GF-D8 (cell line): ENCODE results near the gene TPCN1.
A peak's percentile ranks its signal among the peaks of the same experiment; 100 is the strongest.

ENCODE experiments used
- DNase-seq: peaks from one replicate; lab custom pipeline; 2025; lab: John Stamatoyannopoulos, UW

The TPCN1 gene

DNA sequence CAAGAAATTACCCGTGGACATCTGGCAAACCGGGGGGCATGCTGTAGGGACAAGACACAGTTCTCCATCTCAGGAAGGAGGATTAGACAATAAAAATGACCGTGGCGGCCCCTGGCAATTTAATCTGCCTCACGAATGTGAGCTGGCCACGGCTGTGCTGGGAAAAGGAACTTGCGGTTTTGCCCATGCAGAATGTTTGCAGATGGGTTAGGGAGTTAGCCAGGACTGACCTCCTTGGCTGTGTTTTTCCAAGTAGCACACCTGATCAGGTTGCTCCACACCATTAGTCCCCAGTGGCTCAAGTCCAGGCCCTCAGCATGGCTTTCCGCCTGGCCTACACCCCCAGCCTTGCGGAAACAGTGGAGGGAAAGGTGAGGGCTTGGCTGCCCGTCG lies 20.8 kb downstream of the TPCN1 start:
- peak; percentile 87 for DNase-seq

DNA sequence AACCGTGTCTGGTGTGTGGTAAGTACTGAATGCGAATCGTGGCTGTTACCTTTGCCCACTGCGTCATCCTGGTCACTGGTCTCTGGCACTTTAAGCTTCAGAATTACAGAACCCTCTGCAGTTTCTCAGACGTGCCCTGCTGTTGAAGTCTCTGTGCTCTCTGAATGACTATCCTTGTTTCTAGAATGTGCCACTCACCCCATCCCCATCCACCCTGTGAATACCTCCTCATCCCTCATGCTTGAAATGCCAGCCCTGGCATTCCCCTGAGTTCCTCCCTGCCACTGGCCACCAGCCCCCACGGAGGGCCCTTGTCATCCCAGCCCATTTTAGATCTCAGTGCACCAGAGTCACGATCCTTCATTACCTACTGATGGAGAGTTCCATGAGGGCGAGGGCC lies 21.3 kb downstream of the TPCN1 start:
- no peak for DNase-seq

- no peak for DNase-seq
Observed at GRCh38 chr12:113244047-113244460, 22.8 kb downstream of the TPCN1 start.

DNA sequence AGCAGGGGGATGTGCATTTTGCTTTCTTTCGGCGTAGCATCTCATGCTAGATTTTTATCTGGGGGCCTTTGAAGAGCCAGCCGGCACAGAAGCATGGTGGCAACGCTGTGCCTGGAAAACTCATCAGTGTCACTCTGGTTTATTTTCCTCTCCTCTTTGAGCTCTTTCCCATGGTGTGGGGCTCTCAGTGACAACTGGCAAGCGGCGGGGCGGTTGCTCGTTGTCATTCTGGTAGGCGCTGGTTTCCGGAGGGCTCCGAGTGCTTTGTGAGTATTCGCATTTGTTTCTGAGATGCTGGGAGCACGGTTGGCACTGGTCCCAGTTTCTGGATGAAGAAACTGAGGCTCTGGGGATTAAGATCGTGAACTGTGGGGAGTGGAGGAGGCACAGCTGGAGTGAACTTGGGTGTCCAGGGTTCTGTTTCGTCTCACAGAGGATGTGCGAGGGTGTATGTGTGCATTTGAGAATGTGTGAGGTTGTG lies 23.3 kb downstream of the TPCN1 start:
- DNase-seq = no peak

- DNase-seq = peak; percentile 38
Observed at GRCh38 chr12:113245695-113246477, 24.6 kb downstream of the TPCN1 start.

DNA sequence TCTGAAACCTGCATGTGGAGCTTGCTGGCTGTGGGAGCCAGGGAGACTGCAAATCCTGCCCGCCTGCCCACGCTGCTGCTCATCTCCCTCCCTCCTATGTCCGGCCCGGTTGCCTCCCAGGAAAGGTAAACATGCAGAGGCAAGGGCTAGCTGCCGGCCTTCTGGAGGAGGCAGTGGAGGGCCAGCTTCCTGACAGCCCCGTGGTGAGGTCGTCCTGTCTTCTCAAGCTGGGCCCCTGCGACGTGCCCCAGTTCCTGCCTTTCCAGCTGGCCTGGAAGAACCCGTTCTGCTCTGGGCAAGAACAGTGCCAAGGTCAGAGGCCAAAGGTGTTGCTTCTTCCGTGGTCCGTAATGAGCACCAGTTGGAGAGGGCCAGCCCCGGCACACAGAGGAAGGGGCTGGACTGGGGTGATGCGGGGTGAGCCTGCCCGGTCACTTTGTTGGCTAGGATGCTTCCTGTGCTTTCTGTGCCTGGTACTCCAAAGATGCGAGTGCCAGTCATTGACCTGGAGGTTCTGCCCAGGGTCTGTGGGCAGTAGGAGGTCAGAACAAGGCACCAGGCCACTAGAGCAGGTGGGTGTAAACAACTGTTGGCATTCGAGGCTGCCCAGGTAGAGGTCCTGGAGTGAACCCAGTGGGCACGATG lies 25.3 kb downstream of the TPCN1 start:
- DNase-seq = no peak

- DNase-seq = no peak
Observed at GRCh38 chr12:113247123-113248050, 26.1 kb downstream of the TPCN1 start.

- DNase-seq = no peak
Observed at GRCh38 chr12:113248051-113248825, 27.0 kb downstream of the TPCN1 start.

DNA sequence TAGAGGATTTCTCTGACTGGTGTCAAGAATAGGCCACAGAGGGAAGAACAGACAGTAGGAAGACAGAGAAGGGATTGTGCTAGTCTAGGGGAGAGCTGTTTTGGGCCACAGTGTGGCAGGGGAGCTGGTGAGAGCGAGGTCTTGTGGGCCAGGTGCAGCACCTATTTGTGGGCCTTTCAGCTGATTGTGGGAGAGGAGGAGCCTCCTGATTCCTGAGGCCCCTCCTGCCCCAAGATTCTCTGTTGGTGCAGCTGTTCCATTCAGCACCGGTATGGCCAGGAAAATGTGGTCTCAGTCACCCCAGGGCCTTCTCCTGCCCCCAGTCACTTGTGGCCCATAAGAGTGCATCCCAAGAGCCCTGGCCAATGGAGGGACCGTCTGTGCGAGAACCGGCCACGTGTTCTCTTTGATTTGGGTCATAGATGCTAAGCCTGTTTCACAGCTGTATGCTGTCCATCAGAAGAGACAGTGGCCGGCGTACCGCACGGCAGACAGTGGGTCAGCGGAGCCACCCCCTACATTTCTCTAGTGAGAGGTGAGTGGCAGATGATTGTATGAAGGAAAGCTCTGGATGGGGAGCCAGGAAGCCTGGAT lies 27.7 kb downstream of the TPCN1 start:
- DNase-seq = no peak

DNA sequence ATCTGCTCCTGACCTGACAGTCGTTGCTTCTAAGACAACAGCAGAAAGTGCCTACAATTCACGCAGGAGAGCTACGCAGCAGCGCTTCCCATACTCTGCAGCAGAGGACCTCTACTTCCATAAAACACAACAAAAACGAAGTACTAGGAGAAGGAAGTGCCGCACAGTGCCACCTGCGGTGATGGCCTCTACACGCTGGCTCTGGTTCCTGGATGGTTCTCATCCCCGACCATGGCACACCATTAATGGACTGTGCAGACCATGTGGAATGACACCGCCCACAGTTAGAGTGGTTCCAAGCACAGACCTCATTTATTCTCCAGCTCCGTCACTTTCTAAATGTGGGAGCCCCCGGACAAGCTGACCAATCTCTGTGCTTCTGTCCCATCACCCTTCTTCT lies 28.3 kb downstream of the TPCN1 start:
- no peak for DNase-seq

DNA sequence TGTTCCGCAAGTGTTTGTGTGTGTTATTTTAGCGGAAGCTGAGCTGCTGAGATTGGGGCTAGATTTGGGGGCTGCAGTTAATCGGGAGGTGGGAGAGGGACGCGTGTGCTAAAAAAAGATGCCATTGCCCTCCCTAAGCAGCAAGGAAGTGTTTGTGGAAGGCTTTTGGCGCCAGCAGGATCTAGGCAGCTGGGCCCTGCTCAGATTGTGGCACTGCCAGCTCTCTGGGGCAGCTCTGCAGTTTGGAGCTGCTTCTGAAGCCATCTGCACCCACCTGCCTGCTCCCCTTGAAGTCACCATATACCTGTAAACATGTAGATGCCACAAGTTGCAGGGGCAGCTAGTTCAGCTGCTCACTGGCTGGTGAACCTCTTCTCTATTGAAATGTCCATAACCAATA lies 28.8 kb downstream of the TPCN1 start:
- no peak for DNase-seq

- no peak for DNase-seq
Observed at GRCh38 chr12:113251404-113252070, 30.3 kb downstream of the TPCN1 start.

GRCh38 chr12:113252494-113252893 lies 31.2 kb downstream of the TPCN1 start:
- no peak for DNase-seq

- no peak for DNase-seq
Observed at GRCh38 chr12:113253532-113254285, 32.4 kb downstream of the TPCN1 start.

DNA sequence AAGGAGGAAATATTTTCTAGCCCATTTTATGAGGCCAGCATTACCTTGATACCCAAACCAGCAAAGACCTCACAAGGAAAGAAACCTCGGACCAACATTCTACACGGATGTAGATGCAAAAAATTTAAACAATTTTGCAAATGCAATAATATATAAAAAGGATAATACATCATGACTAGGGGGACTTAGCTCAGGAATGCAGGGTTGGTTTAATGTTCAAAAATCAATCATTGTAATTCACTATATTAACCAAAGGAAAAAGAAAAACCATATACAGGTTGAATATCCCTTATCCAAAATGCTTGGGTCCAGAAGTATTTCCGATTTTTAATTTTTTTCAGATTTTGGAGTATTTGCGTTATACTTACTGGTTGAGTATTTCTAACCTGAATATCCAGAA lies 33.0 kb downstream of the TPCN1 start:
- DNase-seq = no peak

DNA sequence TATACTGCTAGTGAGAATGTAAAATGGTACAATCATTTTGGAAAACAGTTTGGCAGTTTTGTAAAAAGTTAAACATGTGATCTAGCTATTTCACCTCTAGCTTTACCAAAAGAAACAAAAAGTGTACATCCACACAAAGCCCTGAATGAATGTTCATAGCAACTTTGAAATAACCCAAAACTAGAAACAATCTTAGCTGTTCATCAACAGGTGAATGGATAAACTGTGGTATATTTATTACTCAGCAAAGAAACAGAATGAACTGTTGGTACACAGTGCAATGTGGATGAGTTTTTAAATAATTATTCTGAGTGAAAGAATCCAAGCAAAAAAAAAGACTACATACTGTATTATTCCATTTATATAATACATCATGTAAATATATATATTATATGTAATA lies 36.3 kb downstream of the TPCN1 start:
- no peak for DNase-seq

- no peak for DNase-seq
Observed at GRCh38 chr12:113260127-113260526, 38.9 kb downstream of the TPCN1 start.

DNA sequence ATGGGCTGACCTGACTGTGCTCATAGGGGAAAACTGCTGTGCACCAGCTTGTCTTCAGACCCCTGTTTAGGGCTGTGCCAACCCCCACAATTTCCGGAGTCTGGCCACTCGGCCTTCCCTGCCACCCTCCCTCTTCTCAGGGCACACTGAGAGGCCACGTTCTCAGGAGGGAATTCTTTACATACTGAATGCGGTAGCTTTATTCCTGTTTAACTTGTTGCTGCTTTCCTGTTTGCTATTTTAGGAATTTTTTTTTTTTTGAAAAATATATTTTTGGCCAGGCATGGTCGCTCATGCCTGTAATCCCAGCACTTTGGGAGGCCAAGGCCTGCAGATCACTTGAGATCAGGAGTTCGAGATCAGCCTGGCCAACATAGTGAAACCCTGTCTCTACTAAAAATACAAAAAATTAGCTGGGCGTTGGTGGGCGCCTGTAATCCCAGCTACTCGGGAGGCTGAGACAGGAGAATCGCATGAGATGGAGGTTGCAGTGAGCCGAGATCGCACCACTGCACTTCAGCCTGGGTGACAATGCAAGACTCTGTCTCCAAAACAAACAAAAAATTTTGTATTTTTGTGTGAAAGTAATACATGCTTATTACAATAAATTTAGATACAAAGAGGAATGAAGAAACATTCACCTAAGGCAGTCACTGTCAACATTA lies 39.5 kb downstream of the TPCN1 start:
- DNase-seq = no peak

- DNase-seq = peak; percentile 92
Observed at GRCh38 chr12:113261847-113262470, 40.7 kb downstream of the TPCN1 start.
